ENCODE results near the gene CLSTN1. TPM values are rescaled to one million over a fixed set of nuclear protein-coding genes. Genes with fewer than 3 reads are reported as not detected.
"Not testable (repeated sequence)": the region's sequence is repeated elsewhere in the genome, so short reads cannot be mapped to it uniquely, and the experiment has no call there.

Gene CLSTN1
- total RNA-seq, 2 donors from 2014 or later = 235 to 251 TPM

GRCh38 chr1:9726905-9727595 is 96.7 kb downstream of the CLSTN1 start:
- DNase-seq (no peak), ATAC-seq (peak; percentile 10)
- intact Hi-C loops (cut with DNase I, micrococcal nuclease) = no loop called here

DNA sequence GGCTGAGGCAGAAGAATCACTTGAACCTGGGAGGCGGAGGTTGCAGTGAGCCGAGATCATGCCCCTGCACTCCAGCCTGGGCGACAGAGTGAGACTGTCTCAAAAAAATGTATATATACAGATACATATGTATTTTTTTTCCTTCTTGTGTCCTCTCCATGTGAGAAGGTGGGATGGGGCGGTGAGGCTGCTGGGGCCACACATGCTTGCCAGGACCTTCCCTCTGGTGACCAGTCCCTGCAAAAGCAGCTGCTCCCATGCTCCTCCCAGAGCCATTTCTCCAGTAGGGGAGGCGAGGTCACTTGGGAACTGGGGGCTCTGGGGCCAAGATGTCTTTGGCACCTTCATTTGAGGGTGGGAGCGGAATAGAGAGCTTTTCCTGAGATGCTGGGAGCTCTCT is 97.4 kb downstream of the CLSTN1 start:
- DNase-seq (no peak), ATAC-seq (no peak)
- intact Hi-C loops (cut with DNase I, micrococcal nuclease) = no loop called here

DNA sequence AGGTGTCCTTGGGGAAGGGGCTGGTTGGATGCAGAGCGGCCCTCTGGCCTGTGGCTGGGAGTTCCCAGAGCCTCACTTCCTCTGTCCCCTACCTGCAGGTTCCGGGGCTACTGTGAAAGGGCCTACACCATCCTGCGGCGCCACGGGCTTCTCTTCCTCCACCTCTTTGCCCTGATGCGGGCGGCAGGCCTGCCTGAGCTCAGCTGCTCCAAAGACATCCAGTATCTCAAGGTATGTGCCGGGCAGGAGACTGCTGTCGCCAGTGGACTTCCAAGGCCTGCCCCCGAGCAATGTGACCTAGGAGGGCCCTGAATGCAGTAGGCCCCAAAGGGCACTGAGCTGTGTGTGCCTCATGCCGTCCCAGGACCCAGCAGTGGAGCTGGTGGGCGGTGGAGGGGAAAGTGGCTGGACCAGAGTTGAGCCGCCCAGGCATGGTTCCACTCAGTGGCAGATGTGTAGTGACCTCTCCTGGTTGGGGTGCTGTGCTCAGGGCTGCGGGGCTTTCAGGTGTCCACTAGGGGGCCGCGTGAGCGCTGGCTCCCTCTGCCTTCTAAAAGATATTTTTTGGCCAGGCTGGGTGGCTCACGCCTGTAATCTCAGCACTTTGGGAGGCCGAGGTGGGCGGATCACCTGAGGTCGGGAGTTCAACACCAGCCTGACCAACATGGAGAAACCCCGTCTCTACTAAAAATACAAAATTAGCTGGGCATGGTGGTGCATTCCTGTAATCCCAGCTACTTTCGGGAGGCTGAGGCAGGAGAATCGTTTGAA is 98.9 kb downstream of the CLSTN1 start:
- DNase-seq (peak in 1 of 2 donors; percentile 64), ATAC-seq (peak; percentile 82)
- intact Hi-C loops (cut with DNase I, micrococcal nuclease) = no loop called here

DNA sequence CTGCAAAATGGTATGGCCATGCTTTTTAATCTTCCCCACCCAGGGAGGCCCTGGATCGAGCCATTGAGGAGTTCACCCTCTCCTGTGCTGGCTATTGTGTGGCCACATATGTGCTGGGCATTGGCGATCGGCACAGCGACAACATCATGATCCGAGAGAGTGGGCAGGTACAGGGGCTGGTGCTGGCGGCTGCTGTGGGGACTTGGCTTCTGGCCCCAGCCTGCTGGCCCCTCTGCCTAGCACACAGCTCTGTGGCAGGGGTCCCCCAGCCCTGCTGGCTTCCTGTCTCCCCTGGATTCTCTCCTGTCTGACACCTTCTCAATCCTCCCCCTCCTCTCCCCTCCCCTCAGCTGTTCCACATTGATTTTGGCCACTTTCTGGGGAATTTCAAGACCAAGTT is 99.8 kb downstream of the CLSTN1 start:
- ATAC-seq (no peak), DNase-seq (no peak)
- intact Hi-C loops (cut with DNase I, micrococcal nuclease) = no loop called here

GRCh38 chr1:9723068-9723805 is 100.5 kb downstream of the CLSTN1 start:
- ATAC-seq (no peak), DNase-seq (no peak)
- intact Hi-C loops (cut with DNase I, micrococcal nuclease) = no loop called here

DNA sequence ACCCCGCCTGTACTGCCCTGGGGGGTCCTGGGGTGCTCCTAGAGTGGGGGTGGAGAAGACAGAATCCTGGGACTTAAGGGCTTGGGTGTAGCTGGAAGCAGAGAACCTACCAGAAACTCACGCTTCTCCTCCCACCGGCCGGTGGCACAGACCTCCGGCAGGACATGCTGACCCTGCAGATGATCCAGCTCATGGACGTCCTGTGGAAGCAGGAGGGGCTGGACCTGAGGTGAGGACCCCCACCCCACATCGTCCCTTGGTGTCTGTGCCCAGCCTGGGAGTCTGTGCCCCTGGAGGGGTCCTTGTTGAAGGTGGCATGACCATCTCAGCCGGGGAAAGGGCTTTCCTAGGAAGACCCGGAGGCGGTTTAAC is 101.4 kb downstream of the CLSTN1 start:
- intact Hi-C loops (cut with DNase I, micrococcal nuclease) = no loop called here
- DNase-seq = no peak
- no peak for ATAC-seq

DNA sequence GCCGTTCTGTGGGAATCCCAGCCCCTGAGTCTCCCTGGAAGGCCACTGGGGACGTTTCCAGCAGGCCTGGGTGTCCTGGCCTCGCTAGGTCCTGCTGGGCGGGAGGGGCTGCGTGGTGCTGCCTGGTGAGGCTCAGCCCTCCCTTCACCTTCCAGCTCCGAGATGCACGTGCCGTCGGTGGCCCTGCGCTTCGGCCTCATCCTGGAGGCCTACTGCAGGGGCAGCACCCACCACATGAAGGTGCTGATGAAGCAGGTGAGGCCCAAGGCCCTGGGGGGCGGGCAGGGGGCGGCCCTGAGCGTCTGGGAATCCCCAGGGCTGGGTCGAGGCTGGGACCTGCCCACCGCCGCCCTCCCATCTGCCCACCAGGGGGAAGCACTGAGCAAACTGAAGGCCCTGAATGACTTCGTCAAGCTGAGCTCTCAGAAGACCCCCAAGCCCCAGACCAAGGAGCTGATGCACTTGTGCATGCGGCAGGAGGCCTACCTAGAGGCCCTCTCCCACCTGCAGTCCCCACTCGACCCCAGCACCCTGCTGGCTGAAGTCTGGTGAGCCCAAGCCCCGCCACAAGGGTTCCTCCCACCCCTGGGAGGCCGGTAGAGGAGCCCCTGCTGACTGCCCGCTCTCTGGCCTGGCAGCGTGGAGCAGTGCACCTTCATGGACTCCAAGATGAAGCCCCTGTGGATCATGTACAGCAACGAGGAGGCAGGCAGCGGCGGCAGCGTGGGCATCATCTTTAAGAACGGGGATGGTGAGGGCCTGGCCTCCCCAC is 102.0 kb downstream of the CLSTN1 start:
- intact Hi-C loops (cut with DNase I, micrococcal nuclease) = no loop called here
- peak in 1 of 2 donors; percentile 60 for DNase-seq
- peak; percentile 18 for ATAC-seq

DNA sequence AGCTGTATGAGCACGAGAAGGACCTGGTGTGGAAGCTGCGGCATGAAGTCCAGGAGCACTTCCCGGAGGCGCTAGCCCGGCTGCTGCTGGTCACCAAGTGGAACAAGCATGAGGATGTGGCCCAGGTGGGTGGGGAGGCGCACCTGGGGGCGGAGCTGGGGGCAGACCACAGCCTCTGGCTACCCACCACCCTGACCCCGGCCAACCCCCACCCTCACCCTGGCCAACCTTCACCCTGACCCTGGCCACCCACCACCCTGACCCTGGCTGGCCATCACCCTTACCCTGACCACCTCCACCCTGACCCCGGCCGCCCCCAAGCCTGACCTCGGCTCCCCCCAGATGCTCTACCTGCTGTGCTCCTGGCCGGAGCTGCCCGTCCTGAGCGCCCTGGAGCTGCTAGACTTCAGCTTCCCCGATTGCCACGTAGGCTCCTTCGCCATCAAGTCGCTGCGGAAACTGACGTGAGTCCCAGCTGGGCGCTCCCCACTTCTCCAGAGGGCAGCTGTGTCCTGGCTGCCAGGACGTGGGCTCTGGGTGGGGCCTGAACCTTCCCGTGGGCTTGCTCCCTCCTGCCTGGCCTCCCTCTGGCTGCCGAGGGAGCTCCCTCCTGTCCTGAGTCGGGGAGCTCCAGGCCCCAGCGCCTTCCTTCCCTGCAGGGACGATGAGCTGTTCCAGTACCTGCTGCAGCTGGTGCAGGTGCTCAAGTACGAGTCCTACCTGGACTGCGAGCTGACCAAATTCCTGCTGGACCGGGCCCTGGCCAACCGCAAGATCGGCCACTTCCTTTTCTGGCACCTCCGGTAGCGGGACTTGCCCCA is 102.8 kb downstream of the CLSTN1 start:
- intact Hi-C loops (cut with DNase I, micrococcal nuclease) = no loop called here
- DNase-seq (no peak), ATAC-seq (no peak)

GRCh38 chr1:9719978-9720722 is 103.6 kb downstream of the CLSTN1 start:
- intact Hi-C loops (cut with DNase I, micrococcal nuclease) = no loop called here
- no peak for ATAC-seq
- DNase-seq = no peak

- DNase-seq (no peak), ATAC-seq (no peak)
- intact Hi-C loops (cut with DNase I, micrococcal nuclease) = no loop called here
These were observed 105.6 kb downstream of the CLSTN1 start for GRCh38 chr1:9718006-9718680.

- peak; percentile 56 for ATAC-seq
- peak; percentile 75 to 79 for DNase-seq
- intact Hi-C loops (cut with DNase I, micrococcal nuclease) = no loop called here
These were observed 106.4 kb downstream of the CLSTN1 start for GRCh38 chr1:9717193-9718005.

- intact Hi-C loops (cut with DNase I, micrococcal nuclease) = no loop called here
- ATAC-seq (no peak), DNase-seq (no peak)
These were observed 107.2 kb downstream of the CLSTN1 start for GRCh38 chr1:9716404-9717192.

GRCh38 chr1:9715536-9716226 is 108.1 kb downstream of the CLSTN1 start:
- no peak for ATAC-seq
- intact Hi-C loops (cut with DNase I, micrococcal nuclease) = no loop called here
- DNase-seq = no peak

GRCh38 chr1:9714257-9714718 is 109.5 kb downstream of the CLSTN1 start:
- intact Hi-C loops (cut with DNase I, micrococcal nuclease) = no loop called here
- no peak for DNase-seq
- no peak for ATAC-seq

- DNase-seq; intact Hi-C loops (cut with DNase I, micrococcal nuclease); ATAC-seq: not testable (repeated sequence)
These were observed 111.0 kb downstream of the CLSTN1 start for GRCh38 chr1:9712767-9713166.
